ENCODE data around the gene TRAPPC11. TPM values are rescaled to one million over a fixed set of nuclear protein-coding genes. Genes with fewer than 3 reads are reported as not detected.

Gene TRAPPC11
- total RNA-seq, 1 donor from 2014 or later = 25.8 TPM

DNA sequence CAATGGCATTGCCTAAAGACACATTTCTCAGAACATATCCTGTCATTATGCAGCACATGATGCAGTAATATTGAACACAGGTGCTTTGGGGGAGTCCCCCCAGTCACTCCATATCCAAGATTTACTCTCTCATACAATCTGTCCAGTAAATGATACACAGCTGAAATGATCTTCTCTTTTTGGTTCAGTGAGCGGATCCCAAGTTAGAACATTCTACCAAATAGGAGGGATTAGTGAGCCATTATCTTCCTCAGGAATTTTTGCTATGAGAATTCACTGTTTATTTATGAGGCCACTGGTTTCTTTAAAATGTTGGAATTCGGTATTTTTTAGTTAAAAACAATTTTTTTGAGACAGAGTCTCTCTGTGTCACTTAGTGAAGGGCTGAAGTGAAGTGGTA is 96.5 kb downstream of the TRAPPC11 start:
- intact Hi-C loops (cut with micrococcal nuclease) = no loop called here

DNA sequence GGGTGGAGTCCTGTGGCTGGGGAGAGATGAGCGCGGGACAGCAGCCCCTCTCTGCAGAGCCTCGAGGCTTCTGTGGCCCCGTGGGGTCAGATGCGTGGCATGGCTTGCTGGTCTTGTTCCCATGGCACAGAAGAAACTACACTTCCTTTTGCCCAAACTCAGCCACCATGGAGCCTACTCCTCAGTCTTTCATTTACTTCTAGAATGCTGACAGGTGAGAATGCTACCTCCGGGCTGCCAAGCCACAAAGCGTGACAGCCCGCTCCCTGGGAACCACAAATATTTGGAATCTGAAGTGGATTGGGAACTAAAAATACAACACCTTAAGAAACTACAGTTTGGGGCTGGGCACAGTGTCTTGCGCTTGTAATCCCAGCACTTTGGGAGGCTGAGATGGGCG is 98.0 kb downstream of the TRAPPC11 start:
- intact Hi-C loops (cut with micrococcal nuclease) = no loop called here

DNA sequence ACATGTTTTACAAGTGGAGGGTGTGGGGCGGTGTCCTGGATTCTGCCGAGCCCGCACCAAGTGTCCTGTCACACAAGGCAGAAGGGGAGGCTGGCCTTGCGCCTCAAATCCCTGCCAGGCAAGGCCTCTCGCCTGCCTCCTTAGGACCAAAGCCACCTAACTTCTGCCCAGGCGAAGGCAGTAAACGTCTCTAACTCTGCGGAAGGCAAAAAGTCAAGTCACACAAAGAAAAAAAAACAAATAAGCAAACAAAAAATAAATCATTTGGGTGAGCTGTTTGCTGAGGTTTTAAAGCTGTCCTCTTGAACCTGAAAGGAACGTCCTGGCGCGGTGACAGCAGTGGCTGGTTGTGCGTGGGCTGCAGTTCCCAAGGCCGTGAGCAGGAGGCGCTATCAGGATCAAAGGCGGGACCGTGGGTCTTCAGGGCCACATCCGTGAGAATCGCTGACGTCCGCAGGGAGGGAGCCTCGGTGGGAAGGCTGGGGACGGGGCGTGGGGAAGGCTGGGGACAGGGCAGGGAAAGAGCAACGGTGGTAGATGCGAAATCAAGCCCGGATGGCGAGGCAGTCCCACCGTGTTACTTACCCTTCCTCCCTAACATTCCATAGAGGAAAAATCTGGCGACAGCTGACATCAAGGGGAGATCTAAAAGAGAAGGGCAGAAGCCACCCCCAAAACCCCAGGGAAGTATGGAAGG is 99.1 kb downstream of the TRAPPC11 start:
- intact Hi-C loops (cut with micrococcal nuclease) = no loop called here

DNA sequence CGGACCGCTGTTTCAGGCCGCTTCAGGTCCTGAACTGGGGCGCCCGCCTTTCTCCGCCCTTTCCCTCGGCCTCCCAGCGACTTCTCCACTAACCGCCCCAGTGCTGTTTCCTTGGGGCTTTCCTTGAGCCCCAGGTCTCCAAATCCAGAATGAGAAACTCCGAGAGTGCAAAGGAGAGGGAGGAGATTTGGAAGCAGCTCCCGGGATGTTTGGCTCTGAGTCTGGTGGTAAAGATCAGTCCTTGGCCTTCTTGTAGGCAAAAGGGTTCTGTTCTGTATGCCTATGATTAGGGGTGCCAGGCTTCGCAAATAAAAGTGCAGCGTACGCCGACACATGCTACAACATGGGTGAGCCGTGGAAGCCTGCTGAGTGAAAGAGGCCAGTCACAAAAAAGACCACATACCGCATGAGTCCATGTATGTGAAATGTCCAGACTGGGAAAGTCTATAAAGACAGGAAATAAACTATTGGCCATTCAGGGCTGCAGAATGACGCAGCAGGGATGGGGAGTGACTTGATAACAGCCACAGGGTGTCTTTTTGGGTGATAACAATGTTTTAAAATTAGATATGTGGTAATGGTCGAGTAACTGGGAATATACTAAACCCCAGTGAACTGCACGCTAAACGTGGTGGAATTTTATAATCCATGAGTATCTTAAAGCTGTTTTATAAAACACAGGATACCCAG is 99.8 kb downstream of the TRAPPC11 start:
- intact Hi-C loops (cut with micrococcal nuclease) = no loop called here

DNA sequence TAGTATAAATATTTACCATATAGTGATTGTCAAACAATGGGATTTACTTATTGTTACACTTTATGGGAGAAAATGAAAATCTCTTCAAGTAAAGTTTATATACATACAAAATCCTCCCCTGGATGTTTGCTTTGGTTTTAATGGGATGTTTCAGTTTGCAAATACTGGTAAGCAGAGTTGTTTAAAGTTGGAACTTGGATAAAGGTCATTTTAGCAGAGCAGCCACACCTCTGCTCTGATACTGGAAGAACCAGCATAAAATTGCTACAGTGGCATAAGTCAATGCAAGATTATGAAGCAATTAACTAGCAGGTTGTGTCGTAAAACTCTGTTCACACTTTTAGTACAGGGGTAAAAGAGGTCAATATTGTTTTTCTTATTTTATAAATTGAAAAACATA is 101.2 kb downstream of the TRAPPC11 start:
- intact Hi-C loops (cut with micrococcal nuclease) = no loop called here

Other genes with a start within 250 kb of the TRAPPC11 start
- 27.6 and 28.2 TPM in 2 replicates for gene CDKN2AIP, start 214.7 kb upstream of the TRAPPC11 start, total RNA-seq
- 8.8 and 11.0 TPM in 2 replicates for gene ING2, start 154.2 kb upstream of the TRAPPC11 start, total RNA-seq
- gene RWDD4, start 108 bp upstream of the TRAPPC11 start, total RNA-seq = 14.1 and 15.1 TPM in 2 replicates
- 0.02 TPM in 1 of 2 replicates, not detected in the other for gene STOX2, start 246.0 kb downstream of the TRAPPC11 start, total RNA-seq

All from T-helper 2 cell treated with Interferon-gamma antibody and Interleukin-4, amounts not matched to agents 100 ng/mL and 5 ng/mL, for 36 hours (primary cell).